RKO (cell line): Measurements from ENCODE around the gene ARL6IP5.

Experiments
- DNase-seq: peaks from one replicate; pipeline ENCODE4 v3.0.0-alpha.2; 2016; ENCODE audit warnings: low spot score

Gene ARL6IP5

GRCh38 chr3:69084326-69085167 is at the start of gene ARL6IP5:
Gene ARL6IP5 (plus strand): TSS chr3:69084937. CDS start chr3:69085048, 111 bp downstream.
- peak; percentile 94 for DNase-seq

DNA sequence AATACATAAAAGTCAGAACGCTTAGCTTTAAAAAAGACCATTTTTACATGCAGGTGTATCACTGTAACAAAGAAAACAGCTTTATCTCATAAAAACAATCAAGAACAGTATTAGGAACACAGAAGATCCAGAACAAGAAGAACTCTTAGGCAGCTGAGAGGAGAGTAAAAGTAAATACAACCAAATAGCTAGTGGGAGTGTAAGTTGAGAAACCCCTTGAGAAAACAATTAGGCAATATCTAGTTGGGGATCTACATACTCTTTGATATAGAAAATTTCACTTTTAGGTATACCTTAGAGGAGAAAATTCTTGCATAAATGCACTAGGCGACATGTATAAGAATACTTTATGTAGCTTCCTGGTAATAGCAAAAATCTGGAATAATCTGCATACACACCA is 40.1 kb upstream of the ARL6IP5 start:
- no peak for DNase-seq

GRCh38 chr3:69048990-69049389 is 35.7 kb upstream of the ARL6IP5 start:
- no peak for DNase-seq

DNA sequence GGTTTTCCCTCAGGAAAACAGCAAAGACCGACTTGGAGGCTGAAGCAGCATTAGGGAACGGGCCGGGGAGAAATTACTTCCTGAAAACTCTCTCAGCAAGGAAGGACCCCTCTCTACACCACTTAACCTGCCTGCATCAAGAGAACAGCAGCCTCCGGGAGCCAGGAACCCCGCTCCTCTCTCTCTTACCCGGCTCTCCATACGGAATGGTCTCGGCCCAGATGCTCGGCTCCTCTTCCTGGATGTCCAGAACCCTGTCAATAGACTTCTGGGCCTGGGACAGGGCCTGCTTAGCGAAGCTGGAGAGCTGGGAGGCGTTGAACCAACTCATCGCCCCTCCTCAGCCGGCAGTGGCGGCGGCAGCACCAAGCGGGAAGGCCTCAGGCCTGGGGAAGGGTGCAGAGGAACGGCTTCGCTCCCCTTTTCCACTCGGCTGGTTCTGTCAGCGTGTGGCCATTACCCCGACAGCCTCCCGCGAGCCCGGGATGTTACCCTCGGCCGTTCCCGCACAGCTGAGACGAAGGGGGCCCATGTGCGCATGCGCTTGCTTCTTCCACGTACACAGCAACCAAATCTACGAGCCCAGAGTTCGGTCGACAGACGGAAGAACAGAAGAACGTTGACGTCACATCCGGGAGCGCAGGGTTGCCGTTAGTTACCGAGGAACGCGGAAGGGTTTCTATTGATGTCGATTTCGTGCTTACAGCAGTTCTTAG is 32.8 kb upstream of the ARL6IP5 start, which contains the start of gene TMF1:
Gene TMF1 (minus strand): TSS at position 578 of the 716 bp plus-strand sequence. CDS start 247 bp downstream, at position 331.
- peak; percentile 99 for DNase-seq

DNA sequence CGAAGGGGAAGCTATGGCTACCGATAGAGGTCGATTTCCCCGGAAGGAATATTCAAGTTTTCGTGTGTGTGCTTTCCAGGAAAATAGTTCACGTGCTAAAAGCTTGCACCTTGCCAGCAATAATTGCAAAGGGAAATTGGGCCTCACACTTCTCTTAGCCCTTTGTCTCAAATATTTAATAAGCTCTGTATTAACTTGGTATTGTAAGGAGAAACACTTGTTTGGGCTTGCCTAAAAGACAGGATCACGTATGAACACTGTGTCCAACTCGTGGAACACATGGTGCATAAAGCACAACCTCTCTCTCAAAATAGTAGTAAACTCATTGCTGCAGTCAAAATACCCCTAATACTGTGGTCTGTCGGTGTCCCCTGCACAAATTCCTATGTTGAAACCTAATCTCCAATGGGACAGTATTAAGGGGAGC is 32.3 kb upstream of the ARL6IP5 start:
- no peak for DNase-seq

DNA sequence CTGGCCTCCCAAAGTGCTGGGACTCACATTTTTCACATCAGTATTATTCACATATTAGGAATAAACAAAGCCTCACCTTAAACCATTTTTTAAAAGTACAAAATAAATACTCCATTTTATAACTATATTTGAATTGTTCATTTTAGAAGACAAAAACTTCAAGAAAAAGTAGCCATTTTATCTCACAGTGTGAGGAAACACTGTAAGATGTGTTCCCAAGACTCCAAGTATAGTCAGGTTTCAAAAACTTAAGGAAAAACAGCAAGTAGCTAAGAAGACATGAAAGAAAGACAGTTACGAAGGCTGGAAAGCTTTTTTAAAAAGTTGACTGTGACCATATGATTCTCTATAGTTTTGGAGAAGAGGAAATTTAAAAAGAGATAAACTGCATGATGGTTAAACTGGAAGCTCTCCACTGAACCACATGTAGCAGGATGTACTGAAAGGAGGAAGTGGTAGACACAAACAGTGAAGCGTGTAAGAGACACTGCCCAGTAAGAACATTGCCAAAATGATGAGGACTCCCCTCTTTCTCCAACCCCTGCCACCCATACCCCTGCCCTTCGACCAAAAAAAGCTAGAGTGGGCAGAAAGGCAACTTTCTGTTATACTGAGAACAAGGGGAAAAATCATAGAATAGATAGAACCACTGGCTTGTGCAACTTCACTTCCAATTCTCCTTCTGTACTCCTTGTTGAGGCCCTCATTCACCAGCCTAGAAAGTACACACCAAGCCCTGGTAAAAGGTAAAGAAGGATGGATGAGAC is 26.4 kb upstream of the ARL6IP5 start:
- DNase-seq: no peak

DNA sequence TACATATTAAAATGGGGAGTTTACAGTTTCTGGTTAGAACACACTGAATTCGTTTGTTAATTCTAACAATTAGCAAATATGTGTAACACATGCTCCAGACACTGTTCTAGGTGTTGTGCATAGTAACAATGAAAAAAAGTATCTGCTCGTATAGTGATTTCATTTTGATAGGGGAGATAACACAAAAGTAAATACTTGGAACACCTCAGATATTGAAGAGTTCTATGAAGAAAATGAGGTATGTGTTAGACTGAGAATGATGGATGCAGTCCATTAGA is 25.9 kb upstream of the ARL6IP5 start:
- no peak for DNase-seq

GRCh38 chr3:69059688-69060087 is 25.0 kb upstream of the ARL6IP5 start:
- no peak for DNase-seq

DNA sequence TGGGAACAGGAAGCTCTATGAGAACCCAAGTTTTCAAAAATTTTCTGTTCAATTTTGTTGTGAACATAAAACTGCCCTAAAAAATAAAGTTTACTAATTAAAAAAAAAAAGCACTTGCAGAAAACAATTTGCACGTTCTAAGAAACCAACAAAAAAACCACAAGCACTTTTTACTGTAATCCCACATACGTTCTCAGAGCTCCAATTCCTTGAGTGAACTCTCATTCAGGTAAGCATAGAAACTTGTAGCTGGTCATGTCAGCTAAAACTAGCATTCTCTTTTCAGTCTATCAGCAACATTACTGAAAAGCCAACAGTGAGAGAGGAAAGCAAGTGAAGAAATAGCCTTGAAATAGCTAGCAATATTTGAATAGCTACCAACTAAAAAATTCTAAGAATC is 21.1 kb upstream of the ARL6IP5 start:
- no peak for DNase-seq

DNA sequence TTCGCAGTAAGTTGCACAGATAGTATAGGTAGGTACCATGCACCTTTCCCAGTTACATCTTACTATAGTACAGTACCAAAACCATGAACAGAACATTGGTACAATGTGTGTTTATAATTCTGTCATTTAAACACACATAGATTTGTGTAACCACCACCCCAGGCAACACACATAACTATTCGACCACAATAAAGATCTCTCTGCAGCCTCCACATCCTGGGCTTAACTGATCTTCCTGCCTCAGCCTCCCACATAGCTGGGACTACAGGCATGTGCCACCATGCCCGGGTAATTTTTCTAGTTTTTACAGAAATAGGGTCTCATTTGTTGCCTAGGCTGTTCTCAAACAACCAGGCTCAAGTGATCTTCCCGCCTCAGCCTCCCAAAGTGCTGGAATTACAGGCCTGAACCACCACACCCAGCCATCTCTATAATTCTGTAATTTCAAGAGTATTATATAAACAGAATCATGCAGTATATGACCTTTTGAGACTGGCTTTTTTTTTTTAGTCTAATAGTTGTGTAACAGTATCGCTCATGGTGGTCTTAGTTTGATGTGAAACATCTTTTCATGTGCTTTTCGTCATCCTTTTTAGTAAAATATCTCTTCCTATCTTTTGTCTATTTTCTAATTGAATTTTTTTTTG is 19.3 kb upstream of the ARL6IP5 start:
- DNase-seq: no peak

GRCh38 chr3:69066121-69066520 is 18.6 kb upstream of the ARL6IP5 start:
- DNase-seq: no peak

DNA sequence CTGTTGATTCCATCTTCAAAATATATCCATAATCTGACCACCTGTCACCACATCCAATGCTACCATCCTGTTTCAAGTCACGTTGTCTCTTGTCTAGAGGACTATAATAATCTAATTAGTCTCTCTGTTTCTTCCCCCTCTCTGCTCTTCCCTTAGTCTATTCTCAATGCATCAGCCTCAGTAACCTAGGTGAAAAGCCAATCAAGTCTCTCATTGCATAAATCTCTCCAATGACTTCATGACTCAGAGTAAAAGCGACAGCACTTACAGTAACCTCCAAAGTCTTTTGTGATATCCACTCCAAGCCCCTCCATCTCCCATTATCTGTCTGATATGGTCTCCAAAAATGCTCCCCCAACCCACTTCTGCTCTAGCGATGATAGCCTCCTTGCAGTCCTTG is 11.8 kb upstream of the ARL6IP5 start:
- DNase-seq: no peak

- DNase-seq: peak; percentile 45
These were observed 5.2 kb upstream of the ARL6IP5 start for GRCh38 chr3:69079269-69080159.

GRCh38 chr3:69080233-69080920 is 4.4 kb upstream of the ARL6IP5 start, which contains the start of gene UBA3:
Gene UBA3 (minus strand): TSS chr3:69080365. CDS start chr3:69080353, 12 bp downstream.
- DNase-seq: peak; percentile 89

DNA sequence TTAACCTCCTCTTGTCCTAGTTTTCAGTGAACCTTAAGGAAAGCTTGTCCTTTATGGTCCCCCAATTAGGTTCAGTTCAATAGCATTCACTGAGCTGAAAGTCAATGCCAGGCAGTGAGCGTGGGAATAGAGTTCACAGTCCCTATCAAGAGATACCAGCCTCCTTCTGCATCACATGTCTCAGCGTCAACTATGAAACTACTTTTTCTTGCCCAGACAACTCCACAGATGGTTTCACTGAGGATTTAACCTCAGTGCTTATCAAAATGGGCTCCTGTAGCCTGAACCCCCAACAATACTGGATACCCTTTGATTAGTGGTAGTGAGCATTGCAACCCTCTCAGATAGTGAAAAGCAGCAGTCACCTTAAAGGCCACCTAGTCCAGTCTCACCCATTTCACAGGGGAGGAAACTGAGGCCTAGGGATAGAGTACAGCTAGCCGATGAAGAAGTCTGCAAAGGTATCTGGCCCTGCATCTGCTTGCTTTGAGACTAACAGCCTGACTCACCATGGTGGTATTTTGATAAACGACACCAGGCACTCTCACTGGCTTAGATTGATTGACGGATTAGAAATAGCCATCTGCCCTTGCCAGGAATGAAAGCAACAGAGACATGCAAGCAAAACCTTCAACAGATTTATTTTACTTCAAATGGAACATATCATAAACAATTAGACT is 3.0 kb upstream of the ARL6IP5 start:
- DNase-seq: peak; percentile 61

- no peak for DNase-seq
These were observed 2.4 kb upstream of the ARL6IP5 start for GRCh38 chr3:69082361-69082760.

DNA sequence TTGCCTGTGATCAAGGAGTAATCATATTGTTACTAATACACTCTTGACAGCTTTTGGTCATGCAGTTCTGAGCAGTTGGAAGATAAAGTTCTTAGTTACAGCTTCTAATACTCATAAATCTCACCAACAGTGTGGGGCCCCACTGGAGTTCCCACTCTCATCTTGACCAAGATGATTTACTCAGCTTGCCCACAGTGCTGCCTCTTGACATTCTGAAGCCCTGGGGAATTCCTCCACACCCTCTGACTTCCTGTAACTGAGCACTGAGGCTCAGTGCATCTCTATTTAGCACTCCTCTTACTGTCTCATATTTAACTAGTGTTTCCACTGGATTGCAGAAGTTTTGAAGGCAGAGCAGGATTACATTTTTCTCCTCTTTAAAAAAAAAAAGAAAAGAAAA is 1.9 kb upstream of the ARL6IP5 start:
- DNase-seq: no peak

DNA sequence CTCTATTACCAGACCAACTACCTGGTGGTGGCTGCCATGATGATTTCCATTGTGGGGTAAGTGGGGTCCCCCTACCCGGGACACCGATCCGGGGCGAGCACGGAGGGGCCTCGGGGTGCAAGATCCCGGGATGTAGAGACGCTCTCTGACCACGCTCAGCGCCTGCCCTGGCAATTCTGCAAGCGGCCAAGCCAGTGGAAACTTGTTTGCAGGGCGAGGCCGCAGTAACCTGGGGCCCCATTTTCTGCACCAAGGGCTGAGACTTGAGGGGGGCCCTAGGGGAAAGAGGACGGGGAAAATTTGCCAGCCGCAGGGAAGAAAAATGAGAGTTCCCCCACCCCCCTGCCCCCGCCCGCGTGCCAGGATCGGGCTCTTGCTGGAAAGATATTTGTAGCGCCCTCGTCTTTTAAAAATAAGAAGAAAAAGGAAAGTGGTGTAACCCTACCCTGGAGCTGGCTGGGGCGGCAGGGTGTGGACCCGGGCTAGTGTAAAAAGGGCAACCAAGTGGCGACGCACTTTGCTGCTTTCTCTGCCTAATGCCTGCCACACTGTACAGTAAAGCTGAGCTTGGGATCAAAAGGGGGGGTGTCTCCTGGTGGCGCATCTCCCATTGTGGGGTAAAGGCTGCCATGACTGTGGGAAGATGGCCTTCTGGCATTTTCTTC is 563 bp downstream of the ARL6IP5 start:
- DNase-seq: peak; percentile 33
